Measurements from ENCODE around the gene ERBB3.

ERBB3 gene

DNA sequence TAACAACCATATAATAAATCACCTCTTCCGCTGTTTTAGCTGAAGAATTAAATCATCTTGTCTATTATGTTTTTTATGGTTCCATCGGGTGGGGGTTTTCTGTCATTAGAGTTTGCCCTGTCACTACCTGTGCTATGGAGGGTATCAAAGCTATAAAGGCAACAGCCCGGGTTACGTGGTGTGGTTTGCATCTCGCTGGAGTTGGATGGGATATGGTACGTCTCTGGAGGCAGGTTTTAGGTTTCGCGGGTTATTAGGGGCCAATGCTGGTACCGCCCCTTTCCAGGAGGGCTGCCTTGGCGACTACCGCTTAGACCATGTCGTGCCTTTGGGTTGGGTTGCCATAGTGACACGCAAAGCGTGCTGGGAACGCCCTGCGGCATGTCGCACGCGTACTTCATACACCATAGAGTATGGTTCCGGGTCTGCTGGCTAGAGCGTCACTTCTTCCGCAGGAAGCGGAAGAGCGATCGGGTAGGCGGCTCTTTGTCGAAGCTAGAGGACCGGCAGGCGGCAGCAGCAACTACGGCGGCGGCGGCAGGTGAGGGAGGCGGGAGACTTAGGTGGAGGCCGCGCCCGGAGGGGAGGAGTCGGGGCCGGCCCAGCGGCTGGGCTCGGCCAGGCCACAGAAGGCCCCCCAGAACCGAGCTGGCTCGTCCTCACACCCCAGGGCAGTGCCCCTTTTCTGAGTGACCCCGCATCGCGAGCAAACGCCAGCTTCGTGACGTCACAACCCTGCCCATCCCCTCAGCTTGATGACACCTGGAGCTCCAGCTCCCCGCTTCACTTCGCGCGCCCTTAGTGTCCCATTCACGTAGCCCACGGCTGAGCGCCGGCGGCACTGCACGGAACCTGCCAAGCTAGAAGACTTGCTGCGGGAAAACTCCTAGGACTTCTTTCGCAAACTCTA lies 38.1 kb downstream of the ERBB3 start, which contains the start of gene ZC3H10:
ZC3H10 (plus strand) TSS at position 489 of the 910 bp plus-strand sequence. CDS start 2,297 bp downstream, outside the sequence.
- TF ChIP-seq GATA2 (IDR thresholded peaks at IDR 0.05; ENCODE audit: low read depth, low read length) (no peak), GATA3 (IDR thresholded peaks at IDR 0.05; ENCODE audit: low read depth, low read length) (no peak)

DNA sequence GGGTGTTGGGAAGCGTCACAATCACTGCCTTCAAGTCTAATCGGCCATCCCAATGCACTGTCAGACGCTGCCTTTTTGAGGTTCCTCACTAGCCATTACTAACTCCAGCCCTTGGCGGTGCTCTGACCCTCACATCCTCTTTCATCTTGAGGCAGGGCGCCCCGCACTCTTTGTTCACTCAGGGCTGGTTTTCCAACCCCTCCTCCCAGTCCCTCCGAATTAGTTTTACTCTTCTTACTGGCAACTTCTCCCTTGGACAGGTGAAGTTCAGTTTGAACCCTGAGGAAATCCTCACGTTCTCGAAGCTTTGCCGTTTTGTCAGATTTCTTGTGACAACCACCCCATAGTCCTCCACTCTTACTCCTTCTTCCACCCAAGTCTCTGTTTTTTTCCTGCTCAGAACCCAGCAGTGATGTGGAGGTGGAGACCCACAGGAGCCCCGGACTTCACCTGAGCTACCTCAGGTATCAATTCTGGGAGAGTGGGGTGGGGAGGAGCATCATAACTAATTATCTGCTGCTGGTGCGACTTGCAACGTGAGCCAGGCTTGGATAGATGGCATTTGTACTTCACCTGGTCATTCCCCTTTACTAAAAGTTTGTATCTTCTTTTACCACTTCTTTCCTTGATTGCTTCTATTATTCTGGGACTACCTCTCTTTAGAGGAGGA lies 38.9 kb downstream of the ERBB3 start:
- no peak for TF ChIP-seq GATA2 (IDR thresholded peaks at IDR 0.05; ENCODE audit: low read depth, low read length)
- no peak for TF ChIP-seq GATA3 (IDR thresholded peaks at IDR 0.05; ENCODE audit: low read depth, low read length)

GRCh38 chr12:56119361-56119796 lies 39.4 kb downstream of the ERBB3 start:
- TF ChIP-seq GATA3 (IDR thresholded peaks at IDR 0.05; ENCODE audit: low read depth, low read length) (no peak), GATA2 (IDR thresholded peaks at IDR 0.05; ENCODE audit: low read depth, low read length) (no peak)

DNA sequence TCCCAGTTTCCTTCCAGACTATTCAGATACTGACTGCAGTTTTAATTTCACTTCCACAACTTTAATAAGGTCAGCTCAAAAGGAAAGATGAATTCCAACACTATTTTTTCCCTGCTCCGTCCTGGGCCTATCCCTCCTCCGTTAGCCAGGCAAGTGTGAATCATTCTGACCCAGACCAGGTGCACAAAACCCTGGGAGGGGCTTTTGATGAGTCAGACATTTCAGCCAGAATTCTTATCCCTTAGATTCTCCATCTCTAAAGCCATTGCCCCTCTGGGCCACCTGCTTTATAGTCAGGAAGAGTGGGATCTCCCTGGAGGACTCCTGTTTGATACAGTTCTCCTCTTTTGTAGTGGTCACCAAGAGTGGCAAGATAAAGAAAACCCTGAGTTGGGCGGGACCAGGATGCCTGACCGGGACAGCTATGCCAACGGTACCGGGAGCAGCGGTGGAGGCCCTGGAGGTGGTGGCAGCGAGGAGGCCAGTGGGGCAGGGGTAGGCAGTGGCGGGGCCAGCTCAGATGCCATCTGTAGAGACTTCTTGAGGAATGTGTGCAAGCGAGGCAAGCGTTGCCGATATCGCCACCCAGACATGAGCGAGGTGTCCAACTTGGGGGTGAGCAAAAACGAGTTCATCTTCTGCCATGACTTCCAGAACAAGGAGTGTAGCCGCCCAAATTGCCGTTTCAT lies 40.3 kb downstream of the ERBB3 start:
- TF ChIP-seq GATA2 (IDR thresholded peaks at IDR 0.05; ENCODE audit: low read depth, low read length): no peak

DNA sequence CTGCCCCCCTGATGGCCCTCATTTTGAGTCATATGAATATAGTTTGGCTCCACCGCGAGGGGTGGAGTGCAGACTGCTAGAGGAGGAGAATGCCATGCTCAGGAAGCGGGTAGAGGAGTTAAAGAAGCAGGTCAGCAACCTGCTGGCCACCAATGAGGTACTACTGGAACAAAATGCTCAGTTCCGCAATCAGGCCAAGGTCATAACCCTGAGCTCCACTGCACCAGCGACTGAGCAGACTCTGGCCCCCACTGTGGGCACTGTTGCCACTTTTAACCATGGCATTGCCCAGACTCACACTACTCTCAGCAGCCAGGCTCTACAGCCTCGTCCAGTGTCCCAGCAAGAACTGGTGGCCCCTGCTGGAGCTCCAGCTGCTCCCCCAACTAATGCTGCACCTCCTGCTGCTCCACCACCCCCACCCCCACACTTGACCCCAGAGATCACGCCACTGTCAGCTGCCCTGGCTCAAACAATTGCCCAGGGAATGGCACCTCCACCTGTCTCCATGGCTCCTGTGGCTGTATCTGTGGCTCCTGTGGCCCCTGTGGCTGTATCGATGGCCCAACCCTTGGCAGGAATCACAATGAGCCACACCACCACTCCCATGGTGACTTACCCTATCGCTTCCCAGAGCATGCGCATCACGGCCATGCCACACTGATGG lies 41.4 kb downstream of the ERBB3 start:
- TF ChIP-seq GATA2 (IDR thresholded peaks at IDR 0.05; ENCODE audit: low read depth, low read length) (no peak), GATA3 (IDR thresholded peaks at IDR 0.05; ENCODE audit: low read depth, low read length) (no peak)

GRCh38 chr12:56122637-56123036 lies 42.7 kb downstream of the ERBB3 start:
- no peak for TF ChIP-seq GATA2 (IDR thresholded peaks at IDR 0.05; ENCODE audit: low read depth, low read length)
- no peak for TF ChIP-seq GATA3 (IDR thresholded peaks at IDR 0.05; ENCODE audit: low read depth, low read length)

DNA sequence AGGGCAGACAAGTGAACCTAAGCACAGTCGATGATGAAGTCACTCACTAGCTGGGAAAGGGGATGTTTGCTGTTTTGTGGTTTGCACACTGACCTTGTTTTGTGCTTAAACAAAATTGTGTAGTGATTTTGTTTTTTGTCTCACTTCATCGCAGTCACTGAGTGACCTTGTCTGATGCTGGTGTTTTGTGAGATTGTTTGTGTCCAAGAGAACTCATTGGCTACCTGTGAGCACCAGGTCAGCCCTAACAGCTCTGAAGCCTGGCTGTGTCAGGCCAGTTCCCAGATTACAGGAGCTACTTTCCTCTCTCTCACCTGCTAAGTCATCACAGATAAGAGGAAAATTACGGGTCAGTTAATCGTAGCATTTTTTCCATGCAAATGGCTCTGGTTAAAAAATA lies 44.2 kb downstream of the ERBB3 start:
- TF ChIP-seq GATA3 (IDR thresholded peaks at IDR 0.05; ENCODE audit: low read depth, low read length) (no peak), GATA2 (IDR thresholded peaks at IDR 0.05; ENCODE audit: low read depth, low read length) (no peak)

GRCh38 chr12:56126732-56127239 lies 46.8 kb downstream of the ERBB3 start:
- TF ChIP-seq GATA2 (IDR thresholded peaks at IDR 0.05; ENCODE audit: low read depth, low read length) (no peak), GATA3 (IDR thresholded peaks at IDR 0.05; ENCODE audit: low read depth, low read length) (no peak)

DNA sequence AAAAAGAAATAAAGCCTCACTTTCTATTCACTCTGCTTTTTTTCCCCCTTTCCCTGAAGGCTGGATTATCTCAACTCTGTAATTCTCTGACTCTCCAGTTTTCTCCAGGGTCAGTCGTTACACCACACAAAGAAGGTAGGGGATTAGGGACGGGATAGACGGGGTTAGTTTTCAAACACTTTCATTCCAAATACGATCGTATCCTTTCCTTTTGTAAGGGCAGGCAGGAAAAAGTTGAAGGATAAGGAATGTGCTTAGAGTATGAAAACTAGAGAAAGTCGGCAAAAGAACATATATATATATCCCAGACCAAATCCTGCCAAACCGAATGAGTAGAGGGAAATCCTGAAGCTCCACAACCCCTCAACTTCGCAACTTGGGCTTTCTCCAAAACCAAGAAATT lies 47.5 kb downstream of the ERBB3 start:
- TF ChIP-seq GATA2 (IDR thresholded peaks at IDR 0.05; ENCODE audit: low read depth, low read length) (no peak), GATA3 (IDR thresholded peaks at IDR 0.05; ENCODE audit: low read depth, low read length) (no peak)

DNA sequence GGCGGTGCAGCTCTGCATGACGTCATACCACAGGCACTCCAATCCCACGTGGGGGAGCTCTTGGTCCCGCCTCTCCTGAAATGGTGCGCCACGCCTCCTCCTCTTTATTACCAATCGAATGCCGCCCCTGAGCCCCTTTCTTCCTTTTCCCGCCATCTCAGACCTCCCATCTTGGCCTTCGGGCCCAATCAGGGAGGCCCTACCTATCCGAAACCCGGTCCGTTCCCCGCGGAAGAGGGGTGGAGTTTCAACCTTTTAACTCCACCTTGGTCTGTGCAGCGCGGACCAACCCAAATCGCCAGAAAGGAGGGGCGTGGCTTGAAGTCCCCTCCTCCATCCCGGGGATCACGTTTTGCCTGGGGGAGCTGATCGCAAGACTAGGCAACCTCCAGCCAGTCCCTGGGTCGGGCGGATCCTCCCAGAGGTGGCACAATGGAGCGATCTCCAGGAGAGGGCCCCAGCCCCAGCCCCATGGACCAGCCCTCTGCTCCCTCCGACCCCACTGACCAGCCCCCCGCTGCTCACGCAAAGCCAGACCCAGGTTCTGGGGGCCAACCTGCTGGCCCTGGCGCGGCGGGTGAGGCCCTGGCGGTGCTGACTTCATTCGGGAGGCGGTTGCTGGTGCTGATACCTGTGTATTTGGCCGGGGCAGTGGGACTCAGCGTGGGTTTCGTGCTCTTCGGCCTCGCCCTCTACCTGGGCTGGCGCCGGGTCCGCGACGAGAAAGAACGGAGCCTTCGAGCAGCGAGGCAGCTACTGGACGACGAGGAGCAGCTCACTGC lies 48.1 kb downstream of the ERBB3 start, which contains the start of gene ESYT1:
ESYT1 (plus strand) TSS at position 380 of the 782 bp plus-strand sequence; CDS start at position 433, 53 bp downstream.
- peak; percentile 21; the same call in 1 of the 2 replicates for TF ChIP-seq GATA2 (IDR thresholded peaks at IDR 0.05; ENCODE audit: low read depth, low read length)
- no peak for TF ChIP-seq GATA3 (IDR thresholded peaks at IDR 0.05; ENCODE audit: low read depth, low read length)

DNA sequence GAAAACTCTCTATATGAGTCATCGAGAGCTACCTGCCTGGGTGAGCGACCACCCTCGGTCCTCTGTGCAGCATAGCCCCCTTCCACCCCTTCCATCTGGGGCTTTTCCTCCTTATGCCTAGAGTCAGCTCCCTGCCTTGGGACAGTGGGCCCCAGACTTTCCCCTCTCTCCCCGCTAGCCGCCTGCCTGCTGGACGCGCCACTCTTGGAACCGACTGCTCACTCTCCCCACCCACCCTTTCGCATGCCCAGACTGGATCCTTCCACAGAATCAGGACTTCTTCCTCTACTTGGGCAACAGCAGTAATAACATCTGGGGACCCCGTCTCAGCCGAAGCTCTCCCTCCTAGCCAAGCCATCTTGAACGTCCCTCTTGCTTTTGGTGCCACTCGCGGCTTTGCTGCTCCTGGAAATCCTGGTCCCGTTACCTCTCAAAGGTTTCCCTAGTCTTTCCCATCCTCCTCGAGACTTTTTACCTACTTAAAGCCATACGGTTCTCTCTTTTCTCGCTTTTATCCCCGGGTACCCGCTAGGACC lies 48.8 kb downstream of the ERBB3 start:
- TF ChIP-seq GATA3 (IDR thresholded peaks at IDR 0.05; ENCODE audit: low read depth, low read length): no peak
- TF ChIP-seq GATA2 (IDR thresholded peaks at IDR 0.05; ENCODE audit: low read depth, low read length): no peak

- no peak for TF ChIP-seq GATA3 (IDR thresholded peaks at IDR 0.05; ENCODE audit: low read depth, low read length)
Observed at GRCh38 chr12:56129206-56129941, 49.4 kb downstream of the ERBB3 start.
